GM21723 (cell line): Measurements from ENCODE around the gene UBLCP1.
A peak's percentile ranks its signal among the peaks of the same experiment; 100 is the strongest.

ENCODE experiments used
- ATAC-seq: cut with Tn5 transposase; IDR thresholded peaks from one replicate; pipeline ENCODE4 v1.9.1; 2021; ENCODE audit warnings: mild to moderate bottlenecking, moderate library complexity; ENCODE audit not compliant: unreplicated experiment

UBLCP1 gene

GRCh38 chr5:159309689-159310433 is 46.8 kb downstream of the UBLCP1 start:
- ATAC-seq: no peak

DNA sequence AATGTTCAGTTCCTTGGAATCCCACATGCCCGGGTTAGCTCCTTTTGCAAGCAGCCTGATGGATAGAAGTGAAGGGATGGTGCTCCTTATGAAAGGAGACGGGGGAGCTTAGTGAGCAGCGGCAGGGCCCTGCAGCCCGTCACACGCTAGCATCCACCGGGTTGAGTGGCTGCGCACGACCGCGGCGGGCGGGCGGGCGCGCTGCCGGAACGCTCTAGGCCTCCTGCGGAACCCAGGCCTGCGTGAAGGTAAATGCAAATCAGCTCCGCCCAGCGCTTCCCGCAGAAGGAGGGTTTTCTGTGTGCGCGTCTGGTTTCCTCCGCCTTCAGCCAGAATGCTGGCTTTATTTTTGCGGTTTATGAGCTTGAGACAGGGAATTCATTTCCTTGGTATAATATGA is 47.4 kb downstream of the UBLCP1 start:
- ATAC-seq: no peak

GRCh38 chr5:159311063-159311462 is 48.0 kb downstream of the UBLCP1 start:
- ATAC-seq: no peak

DNA sequence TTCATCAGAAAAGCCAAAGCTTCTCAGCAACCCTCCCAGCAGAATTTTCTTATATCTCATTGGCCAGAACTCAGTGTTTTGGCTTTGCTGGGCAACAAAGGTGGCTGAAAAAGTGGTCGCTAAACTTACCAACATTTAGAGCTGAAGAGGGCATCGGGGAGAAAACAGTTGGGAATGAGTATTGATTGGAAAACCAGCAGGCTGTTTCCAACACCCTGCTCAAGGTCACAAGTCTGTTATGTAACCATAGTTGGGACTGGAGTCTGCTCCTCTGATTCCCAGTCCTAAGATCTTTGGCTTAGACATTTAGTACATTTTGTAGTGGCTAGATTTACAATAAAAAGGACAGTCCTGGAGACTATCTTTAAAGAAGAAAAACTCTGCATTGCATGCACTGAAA is 50.1 kb downstream of the UBLCP1 start:
- ATAC-seq: no peak

- peak; percentile 54 for ATAC-seq
These were observed 53.7 kb downstream of the UBLCP1 start for GRCh38 chr5:159316519-159317383.

- no peak for ATAC-seq
These were observed 54.8 kb downstream of the UBLCP1 start for GRCh38 chr5:159317849-159318248.

- no peak for ATAC-seq
These were observed 55.4 kb downstream of the UBLCP1 start for GRCh38 chr5:159318448-159318847.

DNA sequence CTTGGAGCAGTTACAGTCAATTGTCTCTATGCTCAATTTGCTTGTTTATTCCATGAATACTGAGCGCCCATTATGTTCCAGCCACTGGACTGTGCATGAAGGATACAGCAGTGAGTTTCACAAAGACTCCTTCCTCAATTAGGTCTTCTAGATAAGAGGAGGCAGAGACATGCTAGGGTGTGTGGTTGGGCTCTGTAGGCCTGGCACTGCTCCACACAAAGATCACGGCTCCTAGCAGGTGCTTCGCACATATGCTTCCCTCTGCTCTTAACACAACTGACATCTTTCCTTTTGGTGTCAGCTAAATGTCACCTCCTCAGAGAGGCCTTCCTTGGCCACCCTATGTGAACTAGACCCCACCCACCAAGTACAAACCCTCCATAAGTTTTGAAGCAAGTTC is 56.3 kb downstream of the UBLCP1 start:
- no peak for ATAC-seq

GRCh38 chr5:159319832-159320231 is 56.7 kb downstream of the UBLCP1 start:
- no peak for ATAC-seq

- no peak for ATAC-seq
These were observed 59.1 kb downstream of the UBLCP1 start for GRCh38 chr5:159322180-159322579.

GRCh38 chr5:159324102-159324755 is 61.1 kb downstream of the UBLCP1 start:
- ATAC-seq: no peak

- no peak for ATAC-seq
These were observed 61.9 kb downstream of the UBLCP1 start for GRCh38 chr5:159324986-159325385.

GRCh38 chr5:159330131-159330800 is 67.2 kb downstream of the UBLCP1 start, which contains the start of gene IL12B:
TSS of gene IL12B (minus strand) at chr5:159330487. CDS start at chr5:159326782, 3,705 bp downstream.
- no peak for ATAC-seq

DNA sequence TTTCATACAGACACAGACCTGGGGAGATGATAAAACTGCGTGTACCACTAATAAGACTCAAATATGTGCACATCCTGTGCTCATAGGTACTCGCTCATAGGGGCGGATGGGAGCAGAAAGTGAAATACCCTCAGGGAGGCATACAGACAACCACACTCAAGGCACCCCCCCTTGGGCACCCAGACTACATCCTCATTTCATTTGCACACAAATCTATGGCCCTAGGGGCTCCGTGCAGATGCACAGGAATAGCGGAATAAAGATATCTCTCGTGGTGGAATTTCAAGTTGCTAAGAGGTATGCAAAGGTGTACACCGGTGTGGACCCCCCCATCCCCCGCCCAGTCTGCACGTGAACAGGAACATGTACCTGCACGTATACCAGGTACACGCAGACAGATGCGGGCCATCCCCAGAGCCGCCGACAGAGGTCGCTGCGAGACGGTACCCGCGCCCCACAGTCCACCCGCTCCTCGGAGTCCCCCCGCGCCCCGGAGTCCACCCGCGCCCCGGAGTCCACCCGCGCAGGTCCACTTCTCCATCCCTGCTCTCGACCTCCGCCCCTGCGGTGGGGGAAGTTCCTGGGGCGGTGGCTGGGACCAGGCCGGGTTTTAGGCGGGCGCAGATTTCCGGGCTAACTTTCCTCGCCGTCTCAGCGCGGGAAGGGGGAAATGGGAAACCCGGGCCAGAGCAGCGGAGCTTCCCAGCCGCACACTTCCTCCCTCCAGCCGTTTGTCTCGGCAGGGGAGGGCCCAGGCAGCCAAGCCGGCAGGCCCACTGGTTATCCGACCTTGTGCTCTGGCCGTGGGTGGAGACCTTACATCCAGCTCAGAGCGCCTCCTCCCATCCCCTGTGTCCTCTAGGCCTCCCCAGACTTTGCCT is 68.2 kb downstream of the UBLCP1 start:
- peak; percentile 83 for ATAC-seq

DNA sequence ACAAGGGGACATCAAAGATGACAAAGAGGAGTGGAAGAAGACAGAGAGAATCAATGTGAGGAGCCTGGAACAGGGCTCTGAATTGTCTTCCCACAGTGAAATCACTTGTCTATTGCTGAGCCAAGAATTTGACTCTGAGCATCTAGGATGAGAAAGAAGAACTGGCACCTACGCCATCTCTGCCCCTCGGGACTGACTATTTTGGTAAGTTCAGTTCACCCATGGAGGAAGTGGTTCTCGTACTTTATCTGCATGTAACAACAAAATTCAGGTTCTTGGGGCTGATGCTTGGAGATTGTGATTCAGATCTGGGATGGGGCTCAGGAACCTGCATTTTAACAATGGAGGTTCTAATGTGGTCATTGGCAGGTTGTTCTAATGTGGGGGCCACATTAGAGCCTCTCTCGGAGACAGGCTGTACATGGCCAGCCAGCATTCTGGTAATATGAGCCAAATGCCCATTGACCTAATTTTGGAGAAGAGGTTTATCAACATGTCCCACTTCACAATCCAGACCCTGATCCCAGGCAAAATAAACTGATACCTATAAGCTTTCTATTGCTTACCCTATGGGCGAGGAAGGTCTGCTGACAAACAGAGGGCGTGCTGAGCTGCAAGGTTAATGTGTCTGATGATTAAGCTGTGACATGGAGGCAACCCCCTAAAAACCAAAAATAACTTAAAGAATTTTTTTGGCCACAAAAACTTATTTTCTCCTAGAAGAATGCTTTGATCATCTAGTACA is 69.9 kb downstream of the UBLCP1 start:
- no peak for ATAC-seq

GRCh38 chr5:159333545-159333925 is 70.4 kb downstream of the UBLCP1 start:
- no peak for ATAC-seq
